KBM-7 (cell line): ENCODE measurements around the gene FMC1.
"Not testable (repeated sequence)": the region's sequence is repeated elsewhere in the genome, so short reads cannot be mapped to it uniquely, and the experiment has no call there.

Source experiments
- DNase-seq: peaks from one replicate; pipeline ENCODE4 v3.0.0-alpha.2; 2015
- in situ Hi-C: fragments of 300-500 bp; cut with MboI; formaldehyde crosslinking; loops from 2 replicates; pipeline ENCODE4 v1.14.3; 2020; ENCODE audit warnings: low sequenced_read_pairs, low pct_unique_long_range_greater_than_20kb, mixed read lengths

FMC1 gene

DNA sequence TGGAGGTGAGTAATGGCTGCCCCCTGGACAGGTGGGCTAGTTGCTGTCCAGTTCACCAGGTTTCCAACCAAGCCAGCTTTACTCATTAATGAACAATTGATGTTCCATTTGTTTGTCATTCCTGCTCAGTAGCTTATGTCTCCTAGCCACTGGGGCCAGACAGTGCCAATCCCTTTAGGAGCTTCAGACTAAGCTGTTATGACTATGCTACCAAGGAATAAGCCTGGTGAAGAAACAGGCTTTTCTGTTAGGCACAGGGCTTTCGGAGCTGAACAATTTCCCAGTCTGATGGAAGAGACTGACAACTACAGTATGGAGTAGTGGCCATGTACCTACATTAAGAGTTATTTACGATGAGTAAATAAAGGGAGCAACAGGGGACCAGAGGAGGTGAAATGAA is 2.1 kb upstream of the FMC1 start:
- in situ Hi-C loops = no loop called here
- DNase-seq = no peak

DNA sequence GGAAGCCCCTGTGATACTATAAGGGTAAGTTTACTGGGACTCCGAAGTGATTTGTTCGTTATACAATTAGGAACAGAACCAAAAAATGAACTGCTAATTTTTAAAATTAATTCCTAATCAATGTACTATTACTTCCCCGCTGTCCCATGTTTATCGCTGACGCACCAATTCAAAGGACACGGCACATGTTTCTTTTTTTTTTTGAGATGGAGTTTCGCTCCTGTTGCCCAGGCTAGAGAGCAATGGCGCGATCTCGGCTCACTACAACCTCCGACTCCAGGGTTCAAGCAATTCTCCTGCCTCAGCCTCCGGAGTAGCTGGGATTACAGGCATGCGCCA is 1.5 kb upstream of the FMC1 start:
- in situ Hi-C loops = no loop called here
- no peak for DNase-seq

DNA sequence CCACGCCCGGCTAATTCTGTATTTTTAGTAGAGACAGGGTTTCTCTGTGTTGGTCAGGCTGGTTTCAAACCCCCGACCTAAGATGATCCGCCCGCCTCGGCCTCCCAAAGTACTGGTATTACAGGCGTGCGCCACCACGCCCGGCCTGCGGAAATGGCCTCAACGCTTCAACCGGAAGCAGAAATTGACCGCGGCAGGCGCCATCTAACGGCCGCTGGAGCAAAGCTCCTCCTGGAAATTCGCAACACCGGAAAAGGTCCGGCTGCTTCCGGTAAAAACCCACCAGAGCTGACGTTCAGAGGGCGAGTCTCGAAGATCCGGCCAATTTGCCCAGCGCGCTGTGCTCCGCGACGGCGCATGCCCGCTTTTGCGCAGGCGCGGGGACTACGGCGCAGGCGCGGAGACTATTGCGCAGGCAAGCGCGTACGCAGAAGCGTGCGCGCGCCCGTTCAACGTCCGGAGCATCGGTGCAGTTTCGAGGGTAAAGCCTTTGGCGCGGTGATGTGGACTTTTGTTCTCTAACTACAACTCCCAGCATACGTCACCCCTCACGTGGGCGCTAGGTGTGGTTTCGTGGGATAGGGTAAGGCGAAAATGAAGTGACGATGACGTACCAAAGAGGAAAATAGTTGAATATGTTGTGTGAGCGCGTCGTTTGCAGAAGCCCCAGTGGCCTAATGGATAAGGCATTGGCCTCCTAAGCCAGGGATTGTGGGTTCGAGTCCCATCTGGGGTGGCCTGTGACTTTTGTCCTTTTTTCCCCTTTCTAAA is 915 bp upstream of the FMC1 start:
- peak; percentile 99 for DNase-seq
- in situ Hi-C loops = no loop called here

DNA sequence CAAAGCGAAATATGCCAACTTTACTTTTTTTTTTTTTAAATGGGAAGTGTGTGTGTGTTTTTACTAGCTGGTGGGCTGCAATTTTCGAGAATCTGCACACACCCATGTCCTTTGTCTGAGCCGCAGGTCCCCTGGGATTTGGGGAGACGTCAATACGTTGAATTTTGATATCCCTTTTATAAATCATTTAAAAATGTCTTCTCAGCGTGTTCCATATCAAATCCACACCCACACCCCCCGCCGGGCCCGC is 404 bp upstream of the FMC1 start:
- in situ Hi-C loops = no loop called here
- no peak for DNase-seq

DNA sequence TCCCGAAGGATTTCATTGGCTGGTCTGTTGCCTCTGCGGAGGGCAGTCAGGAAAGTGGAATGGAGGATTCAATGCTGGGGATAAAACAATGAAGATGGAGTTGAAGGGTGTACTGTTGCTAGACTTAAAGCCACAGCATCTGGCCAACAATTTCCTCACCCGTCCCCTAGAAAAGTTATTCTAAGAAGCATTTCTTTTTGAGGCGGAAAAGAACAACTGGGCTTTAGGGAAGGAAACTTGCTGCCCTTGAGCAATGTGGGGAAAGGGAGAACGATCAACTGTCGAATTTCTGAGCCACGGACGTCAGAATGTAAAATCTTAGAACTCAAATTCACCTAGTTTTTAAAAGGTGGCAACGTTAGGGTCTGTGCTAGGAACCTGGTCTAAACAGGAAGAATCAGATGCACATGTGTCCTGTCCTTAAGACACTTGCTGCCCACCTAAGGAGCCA is 664 bp downstream of the FMC1 start:
- DNase-seq = no peak
- in situ Hi-C loops = no loop called here

DNA sequence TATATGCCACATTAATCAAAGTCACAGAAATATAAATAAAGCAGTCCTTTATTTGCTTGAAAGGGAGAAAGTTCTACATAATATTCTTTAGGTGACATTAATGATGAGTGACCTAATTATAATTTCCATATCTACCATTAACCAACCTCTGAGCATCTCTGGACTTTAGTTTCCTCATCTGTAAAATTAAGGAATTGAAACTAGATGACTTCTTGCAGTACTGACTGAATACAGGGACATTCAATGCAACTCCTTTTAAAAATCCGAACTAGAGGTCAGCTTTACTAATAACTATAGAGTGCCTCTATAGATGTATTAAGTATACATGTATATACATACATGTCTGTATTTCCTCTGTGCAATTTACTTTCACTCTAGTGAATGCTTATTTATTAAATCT is 3.9 kb downstream of the FMC1 start:
- DNase-seq = no peak
- in situ Hi-C loops = no loop called here

DNA sequence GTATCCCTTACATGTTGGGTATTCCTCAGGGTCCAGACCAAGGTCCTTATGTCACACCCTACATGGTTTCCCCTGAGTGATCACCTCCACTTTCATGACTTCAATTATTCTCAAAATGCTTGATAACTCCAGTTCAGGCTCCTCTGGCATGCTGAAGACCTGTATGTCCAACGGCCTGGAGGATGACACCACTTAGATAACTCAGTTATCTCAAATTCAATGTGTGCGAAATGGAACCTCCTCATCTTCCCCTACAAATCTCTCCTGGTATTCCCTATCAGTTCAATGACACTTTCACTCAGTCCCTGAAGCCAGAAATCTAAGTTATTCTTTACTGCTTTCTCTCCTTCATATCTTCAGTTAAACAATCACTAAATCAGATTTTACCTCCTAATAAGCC is 9.9 kb downstream of the FMC1 start:
- in situ Hi-C loops = no loop called here
- DNase-seq = no peak

DNA sequence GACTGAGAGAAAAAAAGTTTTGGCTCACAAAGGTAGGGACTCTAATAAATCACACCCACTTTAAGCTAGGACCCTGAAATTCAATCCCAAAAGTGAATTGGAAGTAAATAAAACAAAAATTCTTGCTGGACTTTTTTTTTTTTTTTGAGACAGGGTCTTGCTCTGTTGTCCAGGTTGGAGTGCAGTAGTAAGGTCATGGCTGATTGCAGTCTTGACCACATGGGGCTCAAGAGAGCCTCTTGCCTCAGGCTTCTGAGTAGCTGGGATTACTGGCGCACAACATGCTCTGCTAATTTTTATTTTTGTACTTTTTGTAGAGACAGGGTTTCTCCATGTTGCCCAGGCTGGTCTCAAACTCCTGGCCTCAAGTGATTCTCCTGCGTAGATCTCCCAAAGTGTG is 13.6 kb downstream of the FMC1 start:
- in situ Hi-C loops = no loop called here
- no peak for DNase-seq

DNA sequence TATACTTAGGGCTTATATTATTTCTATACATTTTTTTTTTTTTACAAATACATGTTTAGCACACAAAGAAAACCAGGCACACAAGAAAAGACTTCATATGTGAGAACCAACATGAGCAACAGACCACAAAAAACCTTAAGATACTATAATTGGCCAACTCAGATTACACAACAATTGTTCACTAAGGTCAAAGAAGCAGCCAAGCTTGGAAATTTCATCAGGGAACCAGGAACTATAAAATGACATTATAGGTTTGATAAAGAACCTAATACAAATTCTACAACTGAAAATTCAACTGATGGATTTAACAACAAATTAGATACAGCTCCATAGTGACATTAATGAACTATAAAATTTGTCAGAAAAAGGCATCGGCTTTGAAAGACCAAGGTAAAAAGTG is 14.2 kb downstream of the FMC1 start:
- in situ Hi-C loops = no loop called here
- DNase-seq = peak; percentile 23

DNA sequence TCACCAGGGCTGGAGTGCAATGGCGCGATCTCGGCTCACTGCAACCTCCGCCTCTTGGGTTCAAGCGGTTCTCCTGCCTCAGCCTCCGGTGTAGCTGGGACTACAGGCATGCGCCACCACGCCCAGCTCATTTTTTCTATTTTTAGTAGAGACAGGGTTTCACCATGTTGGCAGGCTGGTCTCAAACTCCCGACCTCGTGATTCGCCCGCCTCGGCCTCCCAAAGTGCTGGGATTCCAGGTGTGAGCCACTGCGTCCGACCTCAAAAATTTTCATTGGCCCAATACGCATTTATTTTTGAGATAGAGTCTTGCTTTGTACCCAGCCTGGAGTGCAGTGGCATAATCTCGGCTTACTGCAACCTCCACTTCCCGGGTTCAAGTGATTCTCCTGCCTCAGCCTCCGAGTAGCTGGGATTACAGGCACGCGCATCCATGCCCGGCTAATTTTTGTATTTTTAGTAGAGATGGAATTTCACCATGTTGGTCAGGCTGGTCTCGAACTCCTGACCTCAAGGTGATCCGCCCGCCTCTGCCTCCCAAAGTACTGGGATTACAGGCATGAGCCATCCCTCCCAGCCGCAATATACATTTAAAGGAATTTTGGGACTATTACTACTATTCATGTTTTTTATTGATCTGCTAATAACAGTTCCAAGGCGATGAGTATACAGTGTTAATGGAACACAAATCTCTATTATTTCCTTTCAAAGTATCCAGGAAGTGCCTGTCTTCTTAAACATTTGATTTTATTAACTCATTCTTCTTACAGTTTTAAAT is 16.8 kb downstream of the FMC1 start:
- DNase-seq, in situ Hi-C loops: not testable (repeated sequence)

DNA sequence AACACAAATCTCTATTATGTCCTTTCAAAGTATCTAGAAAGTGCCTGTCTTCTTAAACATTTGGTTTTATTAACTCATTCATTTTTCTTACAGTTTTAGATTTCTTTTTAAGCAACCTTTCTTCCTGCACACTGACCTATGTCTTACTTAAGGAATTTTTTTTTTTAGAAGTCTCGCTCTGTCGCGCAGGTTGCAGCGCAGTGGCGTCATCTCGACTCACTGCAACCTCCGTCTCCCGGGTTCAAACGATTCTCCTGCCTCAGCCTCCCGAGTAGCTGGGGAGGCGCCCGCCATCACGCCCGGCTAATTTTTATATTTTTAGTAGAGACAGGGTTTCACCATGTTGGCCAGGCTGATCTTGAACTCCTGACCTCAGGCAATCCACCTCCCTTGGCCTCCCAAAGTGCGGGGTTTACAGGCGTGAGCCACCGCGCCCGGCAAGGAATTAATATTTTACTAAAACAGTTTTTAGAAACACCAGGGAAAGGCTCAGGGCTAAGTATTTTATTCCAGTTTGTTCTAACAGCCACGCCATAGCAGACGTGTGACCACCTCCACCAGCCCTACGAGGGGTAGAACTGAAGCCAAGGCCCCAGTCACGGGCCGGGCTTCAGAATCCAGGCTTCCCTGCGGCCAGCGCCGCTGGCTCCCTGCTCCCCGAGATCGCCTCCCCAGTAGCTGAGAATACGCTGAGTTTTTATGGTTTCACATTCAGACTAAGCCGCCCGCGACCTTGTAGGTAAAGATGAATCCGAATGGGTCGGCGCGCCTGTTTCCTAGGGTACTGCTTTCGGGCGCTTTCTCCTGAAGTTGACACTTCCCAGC is 17.6 kb downstream of the FMC1 start:
- in situ Hi-C loops = no loop called here
- peak; percentile 37 for DNase-seq

DNA sequence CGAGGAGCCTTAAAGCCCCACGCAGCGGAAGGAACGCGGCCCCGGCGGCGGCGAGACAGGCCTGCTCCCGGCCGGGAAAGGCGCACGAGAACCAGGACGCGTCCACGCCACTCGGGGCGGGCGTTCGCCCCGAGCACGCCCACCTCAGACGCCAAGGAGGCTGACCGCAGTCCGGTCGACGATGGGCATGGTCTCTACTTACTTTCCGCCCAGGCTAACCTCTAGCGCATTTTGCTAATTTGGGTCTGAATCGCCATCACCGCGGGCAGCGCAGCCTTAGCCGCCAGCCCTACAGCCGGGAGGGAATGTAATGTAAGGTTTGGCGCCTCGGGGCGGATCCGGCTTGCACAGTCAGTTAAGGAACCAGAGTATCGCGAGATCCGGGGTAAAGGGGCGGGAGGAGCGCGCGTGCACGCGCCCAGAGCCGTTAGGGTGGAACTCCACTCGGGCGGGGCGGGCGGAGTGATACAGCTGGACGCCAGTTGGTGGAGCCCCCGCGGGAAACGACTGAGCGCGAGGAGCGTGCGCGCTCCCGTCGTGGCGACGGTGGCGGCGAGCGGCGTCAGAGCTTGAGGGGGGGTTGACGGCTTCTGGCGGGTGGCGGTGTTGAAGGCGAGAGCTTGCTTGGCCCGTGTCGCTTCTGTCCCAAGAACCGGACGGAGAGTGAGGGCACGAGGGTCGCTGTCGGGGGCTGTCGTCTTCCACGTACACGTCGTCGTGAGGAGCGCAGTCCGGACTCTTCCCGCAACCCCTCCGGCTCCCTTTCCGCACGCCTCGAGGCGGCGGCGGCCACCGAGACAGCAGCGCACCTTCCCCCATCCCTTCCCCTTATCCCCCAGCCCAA is 18.5 kb downstream of the FMC1 start, which contains the start of gene LUC7L2:
LUC7L2 (plus strand) TSS at position 529 of the 844 bp plus-strand sequence. CDS start 368 bp downstream, outside the sequence.
- in situ Hi-C loops = no loop called here
- DNase-seq = peak; percentile 99

DNA sequence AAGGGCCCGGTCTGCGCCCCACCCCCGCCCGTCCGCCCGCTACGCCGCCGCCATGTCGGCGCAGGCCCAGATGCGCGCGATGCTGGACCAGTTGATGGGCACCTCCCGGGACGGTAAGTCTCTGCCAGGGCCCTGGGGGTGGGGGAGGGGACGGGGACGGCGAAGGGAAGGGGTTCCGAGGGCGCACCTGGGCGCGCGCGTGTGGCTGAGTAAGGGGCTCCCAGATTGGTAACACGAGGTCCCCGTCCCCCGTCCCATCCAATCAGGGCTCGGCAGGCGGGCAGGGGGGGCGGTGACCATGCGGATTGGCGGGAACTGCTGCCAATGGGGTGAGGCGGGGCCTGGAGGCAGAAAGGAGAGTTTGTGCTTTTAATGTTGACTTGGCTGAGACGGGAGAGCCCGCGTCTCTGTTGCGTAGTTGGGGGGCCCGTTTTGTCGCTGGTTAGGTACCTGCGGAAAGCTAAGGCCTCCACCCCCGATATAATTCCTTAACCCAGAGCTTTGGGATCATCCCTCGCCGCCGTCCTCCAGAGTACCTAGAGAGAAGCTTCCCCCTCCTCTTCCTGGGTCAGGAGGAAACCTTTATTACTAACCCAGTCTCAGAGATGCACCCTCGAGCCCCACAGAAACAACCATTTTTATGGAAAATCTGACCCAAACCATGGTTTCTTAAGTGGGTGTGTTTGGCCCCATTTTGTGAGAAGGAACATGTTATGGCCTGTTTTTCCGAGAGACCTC is 19.2 kb downstream of the FMC1 start:
- in situ Hi-C loops = no loop called here
- peak; percentile 97 for DNase-seq

DNA sequence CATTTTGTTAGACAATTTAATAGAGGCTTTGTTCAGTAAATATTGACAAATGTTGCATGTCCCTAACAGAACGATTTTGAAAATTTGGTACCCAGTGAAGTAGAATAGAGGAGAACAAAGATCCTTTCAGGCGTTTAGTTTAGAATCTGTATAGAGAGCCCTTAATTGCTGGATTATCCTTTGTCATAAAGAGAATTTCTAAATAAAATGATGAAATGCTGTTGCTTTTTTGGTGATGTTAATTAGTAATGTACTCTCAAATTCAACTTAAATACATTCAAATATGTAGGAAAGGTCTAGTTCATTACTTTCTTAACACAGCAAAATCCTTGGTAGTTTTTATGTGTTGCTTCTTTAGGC is 19.8 kb downstream of the FMC1 start:
- DNase-seq = no peak
- in situ Hi-C loops = no loop called here

DNA sequence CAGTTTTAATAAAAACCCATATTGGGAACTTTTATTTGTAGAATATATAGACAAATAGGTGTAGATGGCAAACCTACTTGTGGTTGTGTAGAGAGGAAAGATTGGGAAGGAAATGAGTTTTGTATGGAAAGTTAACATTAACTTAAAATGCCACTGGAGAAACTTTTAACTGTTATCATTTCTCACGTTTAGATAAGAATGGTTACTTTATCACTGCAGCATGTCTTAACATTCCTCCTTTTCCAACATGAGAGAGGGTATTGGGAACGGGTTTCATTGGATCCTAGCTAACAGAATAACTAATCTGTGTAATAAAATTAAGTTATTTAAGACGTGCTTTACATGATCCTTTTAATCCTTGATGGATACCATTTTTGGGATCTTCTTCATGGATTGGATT is 20.4 kb downstream of the FMC1 start:
- DNase-seq = no peak
- in situ Hi-C loops = no loop called here

DNA sequence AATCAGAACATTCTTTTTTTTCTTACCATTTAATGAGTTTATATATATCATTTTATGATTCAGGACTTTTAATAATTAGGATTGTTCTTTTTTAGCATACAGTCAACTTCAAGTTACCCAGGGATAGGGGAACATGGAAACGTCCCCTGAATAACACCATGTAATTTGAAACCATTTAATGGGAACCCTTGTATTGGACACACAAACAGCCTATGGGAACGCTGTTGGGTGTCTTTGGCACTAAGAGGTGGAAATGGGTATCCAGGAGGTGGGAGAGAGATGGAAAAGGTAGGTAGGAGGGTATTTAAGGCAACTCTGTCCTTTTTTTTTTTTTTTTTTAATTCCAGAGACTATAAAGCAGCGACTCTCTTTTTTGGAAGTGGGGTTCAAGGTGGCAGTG is 21.2 kb downstream of the FMC1 start:
- DNase-seq = no peak
- in situ Hi-C loops = no loop called here

DNA sequence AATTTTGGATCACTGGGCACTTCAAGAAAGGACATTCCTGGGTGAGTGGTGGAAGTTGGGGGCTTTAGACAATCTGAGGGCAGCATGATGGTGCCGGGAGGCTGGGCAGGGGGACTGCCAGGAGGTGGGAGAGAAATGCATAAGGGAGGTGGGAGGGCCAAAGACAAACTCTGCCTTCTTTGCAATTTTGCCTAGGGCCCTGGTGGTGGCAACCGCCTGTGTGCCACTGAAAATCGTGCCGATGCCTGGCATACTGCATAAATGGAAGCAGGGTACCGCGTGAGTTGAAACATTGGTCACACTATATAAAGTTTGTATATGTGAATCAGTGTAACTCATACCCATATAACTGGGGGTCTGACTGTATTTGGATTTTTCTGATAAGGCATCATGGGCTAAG is 21.8 kb downstream of the FMC1 start:
- DNase-seq = no peak
- in situ Hi-C loops = no loop called here

DNA sequence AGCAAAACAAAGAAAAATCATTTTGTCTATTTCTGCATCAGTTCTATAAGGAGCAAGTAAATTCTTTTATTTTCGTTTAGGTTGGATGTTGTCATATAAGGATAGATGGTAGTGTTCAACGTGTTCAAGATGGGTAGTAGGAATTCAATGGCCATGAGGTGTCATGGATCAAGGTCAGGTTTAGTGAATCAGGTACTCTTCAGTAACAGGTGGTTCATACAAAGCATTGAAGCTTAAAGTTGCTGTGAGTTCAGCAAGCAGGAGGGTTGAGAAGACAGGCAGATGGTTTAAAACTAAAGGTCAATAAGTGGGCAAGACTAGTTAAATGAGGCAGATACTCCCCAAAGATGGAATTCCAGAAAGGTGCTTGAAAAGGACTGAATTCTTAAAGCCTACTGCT is 24.2 kb downstream of the FMC1 start:
- in situ Hi-C loops = no loop called here
- DNase-seq = no peak

DNA sequence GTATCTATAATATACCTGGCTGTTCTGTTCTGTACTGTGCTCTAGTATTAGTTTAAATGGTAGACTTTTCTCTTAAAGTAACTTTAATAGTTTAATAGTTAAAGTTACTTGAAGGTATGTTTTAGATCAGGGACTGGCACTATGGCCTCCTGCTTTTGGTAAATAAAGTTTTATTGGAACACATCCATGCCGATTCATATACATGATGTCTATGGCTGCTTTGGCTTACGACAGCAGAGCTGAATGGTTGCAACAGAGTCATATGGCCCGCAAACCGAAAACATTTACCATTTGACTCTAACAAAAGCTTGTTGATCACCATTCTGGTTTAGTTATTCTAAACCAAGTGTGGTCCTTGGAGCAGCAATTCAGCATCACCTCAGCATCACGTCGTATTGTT is 25.3 kb downstream of the FMC1 start:
- in situ Hi-C loops = no loop called here
- DNase-seq = no peak
